ENCODE data around the gene CSNK1A1L.

The CSNK1A1L gene

GRCh38 chr13:37072024-37072423 lies 33.4 kb downstream of the CSNK1A1L start:
- Histone ChIP-seq H3K27me3 (ENCODE audit: low read length) (no peaks in the 10 kb centered on the region), H3K4me3 (ENCODE audit: insufficient read depth, low read length, poor library complexity, severe bottlenecking) (no peak overlapping the region), H3K79me2 (ENCODE audit: insufficient read depth, low read length) (no peaks in the 10 kb centered on the region), H3K9me2 (replicated peaks; ENCODE audit: insufficient read depth, low read length) (no peaks in the 10 kb centered on the region), H3F3A (ENCODE audit: insufficient read depth) (no peaks in the 10 kb centered on the region), H3K36me3 (ENCODE audit: low read length) (no peaks in the 10 kb centered on the region), H3K9me3 (ENCODE audit: insufficient read depth, low read length) (no peaks in the 10 kb centered on the region), H4K20me1 (ENCODE audit: low read depth, low read length) (no peaks in the 10 kb centered on the region), H3K9ac (ENCODE audit: low read length) (no peak overlapping the region), H3K27ac (ENCODE audit: low read depth, low read length) (no peak overlapping the region), H2AFZ (ENCODE audit: low read depth, low read length, severe bottlenecking) (no peak overlapping the region), H3K4me2 (ENCODE audit: low read depth, low read length, poor library complexity, severe bottlenecking) (no peak overlapping the region)
- TF ChIP-seq, protein P1, sequence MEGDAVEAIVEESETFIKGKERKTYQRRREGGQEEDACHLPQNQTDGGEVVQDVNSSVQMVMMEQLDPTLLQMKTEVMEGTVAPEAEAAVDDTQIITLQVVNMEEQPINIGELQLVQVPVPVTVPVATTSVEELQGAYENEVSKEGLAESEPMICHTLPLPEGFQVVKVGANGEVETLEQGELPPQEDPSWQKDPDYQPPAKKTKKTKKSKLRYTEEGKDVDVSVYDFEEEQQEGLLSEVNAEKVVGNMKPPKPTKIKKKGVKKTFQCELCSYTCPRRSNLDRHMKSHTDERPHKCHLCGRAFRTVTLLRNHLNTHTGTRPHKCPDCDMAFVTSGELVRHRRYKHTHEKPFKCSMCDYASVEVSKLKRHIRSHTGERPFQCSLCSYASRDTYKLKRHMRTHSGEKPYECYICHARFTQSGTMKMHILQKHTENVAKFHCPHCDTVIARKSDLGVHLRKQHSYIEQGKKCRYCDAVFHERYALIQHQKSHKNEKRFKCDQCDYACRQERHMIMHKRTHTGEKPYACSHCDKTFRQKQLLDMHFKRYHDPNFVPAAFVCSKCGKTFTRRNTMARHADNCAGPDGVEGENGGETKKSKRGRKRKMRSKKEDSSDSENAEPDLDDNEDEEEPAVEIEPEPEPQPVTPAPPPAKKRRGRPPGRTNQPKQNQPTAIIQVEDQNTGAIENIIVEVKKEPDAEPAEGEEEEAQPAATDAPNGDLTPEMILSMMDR (IDR thresholded peaks at IDR 0.05; ENCODE audit: insufficient read depth, low read length, poor library complexity, severe bottlenecking) = no peak
- no peak for TF ChIP-seq EZH2phosphoT487 (conservative IDR thresholded peaks at IDR 0.05; ENCODE audit: low read length)

DNA sequence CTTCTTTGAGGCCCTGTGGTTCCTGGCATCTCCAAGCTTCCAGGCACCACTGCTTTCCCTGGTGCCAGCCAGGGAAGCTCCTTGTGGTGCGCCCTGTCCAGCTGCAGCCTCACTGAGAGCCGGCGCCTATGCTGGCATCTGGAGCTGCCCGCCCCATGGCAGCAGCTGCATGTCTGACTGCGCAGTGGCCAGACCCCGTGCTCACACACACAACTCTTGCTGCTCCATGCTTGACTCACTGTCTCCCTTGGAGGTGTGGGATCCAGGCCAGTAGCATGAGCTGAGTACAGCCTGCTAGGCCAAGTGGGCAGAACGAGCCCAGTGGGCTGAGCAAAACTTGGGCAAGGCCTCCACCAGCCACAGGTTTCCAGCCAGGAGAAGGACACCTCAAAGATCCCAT lies 34.5 kb downstream of the CSNK1A1L start:
- Histone ChIP-seq H3K9ac (ENCODE audit: low read length) (no peak overlapping the region), H3K36me3 (ENCODE audit: low read length) (no peaks in the 10 kb centered on the region), H3K9me2 (replicated peaks; ENCODE audit: insufficient read depth, low read length) (no peaks in the 10 kb centered on the region), H3K79me2 (ENCODE audit: insufficient read depth, low read length) (no peaks in the 10 kb centered on the region), H3K4me3 (ENCODE audit: insufficient read depth, low read length, poor library complexity, severe bottlenecking) (no peak overlapping the region), H3K27me3 (ENCODE audit: low read length) (no peaks in the 10 kb centered on the region), H3K9me3 (ENCODE audit: insufficient read depth, low read length) (no peaks in the 10 kb centered on the region), H3K4me2 (ENCODE audit: low read depth, low read length, poor library complexity, severe bottlenecking) (no peak overlapping the region), H2AFZ (ENCODE audit: low read depth, low read length, severe bottlenecking) (no peak overlapping the region), H3K27ac (ENCODE audit: low read depth, low read length) (no peak overlapping the region), H3F3A (ENCODE audit: insufficient read depth) (no peaks in the 10 kb centered on the region), H4K20me1 (ENCODE audit: low read depth, low read length) (no peaks in the 10 kb centered on the region)
- TF ChIP-seq, protein P1 (IDR thresholded peaks at IDR 0.05; ENCODE audit: insufficient read depth, low read length, poor library complexity, severe bottlenecking) = no peak
- TF ChIP-seq EZH2phosphoT487 (conservative IDR thresholded peaks at IDR 0.05; ENCODE audit: low read length) = no peak

GRCh38 chr13:37070145-37070695 lies 35.2 kb downstream of the CSNK1A1L start:
- H3K27ac ChIP-seq (ENCODE audit: low read depth, low read length) = no peak overlapping the region
- no peak overlapping the region for H3K9ac ChIP-seq (ENCODE audit: low read length)
- no peaks in the 10 kb centered on the region for H3K36me3 ChIP-seq (ENCODE audit: low read length)
- no peaks in the 10 kb centered on the region for H3K27me3 ChIP-seq (ENCODE audit: low read length)
- no peak overlapping the region for H3K4me2 ChIP-seq (ENCODE audit: low read depth, low read length, poor library complexity, severe bottlenecking)
- H3K9me2 ChIP-seq (replicated peaks; ENCODE audit: insufficient read depth, low read length) = no peaks in the 10 kb centered on the region
- no peak overlapping the region for H3K4me3 ChIP-seq (ENCODE audit: insufficient read depth, low read length, poor library complexity, severe bottlenecking)
- no peaks in the 10 kb centered on the region for H4K20me1 ChIP-seq (ENCODE audit: low read depth, low read length)
- no peak overlapping the region for H2AFZ ChIP-seq (ENCODE audit: low read depth, low read length, severe bottlenecking)
- no peak for TF ChIP-seq EZH2phosphoT487 (conservative IDR thresholded peaks at IDR 0.05; ENCODE audit: low read length)
- TF ChIP-seq, protein P1 (IDR thresholded peaks at IDR 0.05; ENCODE audit: insufficient read depth, low read length, poor library complexity, severe bottlenecking) = no peak
- H3K9me3 ChIP-seq (ENCODE audit: insufficient read depth, low read length) = no peaks in the 10 kb centered on the region
- no peaks in the 10 kb centered on the region for H3F3A ChIP-seq (ENCODE audit: insufficient read depth)
- no peaks in the 10 kb centered on the region for H3K79me2 ChIP-seq (ENCODE audit: insufficient read depth, low read length)
